HuH-7.5 (cell line): Measurements from ENCODE around the gene CENPN.

Experiments
- DNase-seq: peaks from one replicate; pipeline ENCODE4 v3.0.0; 2011; ENCODE audit warnings: low spot score

CENPN gene

GRCh38 chr16:80991792-80992430 is 15.1 kb upstream of the CENPN start:
- DNase-seq: no peak

- DNase-seq: no peak
Measured at GRCh38 chr16:80992676-80993293, 14.2 kb upstream of the CENPN start.

- DNase-seq: no peak
Measured at GRCh38 chr16:80993307-80993706, 13.7 kb upstream of the CENPN start.

GRCh38 chr16:80993834-80994233 is 13.2 kb upstream of the CENPN start:
- DNase-seq: no peak

GRCh38 chr16:80994451-80994850 is 12.6 kb upstream of the CENPN start:
- no peak for DNase-seq

GRCh38 chr16:80996688-80997138 is 10.3 kb upstream of the CENPN start:
- DNase-seq: no peak

- no peak for DNase-seq
Measured at GRCh38 chr16:80997139-80997798, 9.7 kb upstream of the CENPN start.

- no peak for DNase-seq
Measured at GRCh38 chr16:80997964-80998620, 8.9 kb upstream of the CENPN start.

GRCh38 chr16:81000873-81001272 is 6.1 kb upstream of the CENPN start:
- DNase-seq: no peak

- no peak for DNase-seq
Measured at GRCh38 chr16:81001330-81001729, 5.7 kb upstream of the CENPN start.

GRCh38 chr16:81003064-81003463 is 4.0 kb upstream of the CENPN start:
- DNase-seq: no peak

- no peak for DNase-seq
Measured at GRCh38 chr16:81003610-81004460, 3.2 kb upstream of the CENPN start.

- DNase-seq: no peak
Measured at GRCh38 chr16:81004646-81005353, 2.2 kb upstream of the CENPN start.

- no peak for DNase-seq
Measured at GRCh38 chr16:81005610-81006161, 1.3 kb upstream of the CENPN start.

GRCh38 chr16:81006211-81006812 is 702 bp upstream of the CENPN start:
- DNase-seq: peak; percentile 50

GRCh38 chr16:81008505-81008789 is 1.4 kb downstream of the CENPN start:
- no peak for DNase-seq

- no peak for DNase-seq
Measured at GRCh38 chr16:81012974-81013373, 6.0 kb downstream of the CENPN start.

GRCh38 chr16:81014672-81015071 is 7.7 kb downstream of the CENPN start:
- no peak for DNase-seq

- DNase-seq: no peak
Measured at GRCh38 chr16:81018496-81018895, 11.5 kb downstream of the CENPN start.

- DNase-seq: no peak
Measured at GRCh38 chr16:81026429-81026828, 19.4 kb downstream of the CENPN start.
